ENCODE results near the gene SORCS1. TPM values are rescaled to one million over a fixed set of nuclear protein-coding genes. Genes with fewer than 3 reads are reported as not detected.

SORCS1 gene
- total RNA-seq, 1 donor from 2014 or later = 13.6 TPM

DNA sequence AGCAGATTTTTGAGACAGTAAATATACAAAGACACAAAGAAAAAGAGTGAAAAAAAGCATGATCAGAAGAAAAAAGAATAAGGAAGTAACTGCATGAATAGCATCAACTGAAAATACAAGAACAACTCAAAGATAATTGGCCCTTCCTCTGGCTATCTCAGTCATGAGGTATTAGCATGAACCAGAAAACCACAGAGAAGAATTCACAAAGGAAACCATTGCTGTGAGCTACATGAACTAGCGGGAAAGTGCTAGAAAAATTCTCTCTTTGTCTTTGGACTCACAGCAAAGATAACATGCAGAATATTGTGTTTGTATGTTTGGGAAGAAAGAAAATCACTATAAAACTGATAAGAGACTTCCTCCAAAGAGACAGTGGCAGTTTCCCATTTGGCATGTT, 82.9 kb downstream of the SORCS1 start:
- peaks cover 12% of the 10 kb centered on the region for H3K4me1 Mint-ChIP-seq (ENCODE audit: low read depth)
- no peak overlapping the region for H3K27ac Mint-ChIP-seq
- H3K4me3 Mint-ChIP-seq (ENCODE audit: low read depth) = no peak overlapping the region
- H3K27me3 Mint-ChIP-seq = no peaks in the 10 kb centered on the region
- H3K9me3 Mint-ChIP-seq (ENCODE audit: low read depth) = no peaks in the 10 kb centered on the region
- H3K36me3 Mint-ChIP-seq (ENCODE audit: insufficient read depth) = no peaks in the 10 kb centered on the region
- DNase-seq (ENCODE audit: low spot score, unreplicated experiment) = no peak
- TF ChIP-seq, protein P1, sequence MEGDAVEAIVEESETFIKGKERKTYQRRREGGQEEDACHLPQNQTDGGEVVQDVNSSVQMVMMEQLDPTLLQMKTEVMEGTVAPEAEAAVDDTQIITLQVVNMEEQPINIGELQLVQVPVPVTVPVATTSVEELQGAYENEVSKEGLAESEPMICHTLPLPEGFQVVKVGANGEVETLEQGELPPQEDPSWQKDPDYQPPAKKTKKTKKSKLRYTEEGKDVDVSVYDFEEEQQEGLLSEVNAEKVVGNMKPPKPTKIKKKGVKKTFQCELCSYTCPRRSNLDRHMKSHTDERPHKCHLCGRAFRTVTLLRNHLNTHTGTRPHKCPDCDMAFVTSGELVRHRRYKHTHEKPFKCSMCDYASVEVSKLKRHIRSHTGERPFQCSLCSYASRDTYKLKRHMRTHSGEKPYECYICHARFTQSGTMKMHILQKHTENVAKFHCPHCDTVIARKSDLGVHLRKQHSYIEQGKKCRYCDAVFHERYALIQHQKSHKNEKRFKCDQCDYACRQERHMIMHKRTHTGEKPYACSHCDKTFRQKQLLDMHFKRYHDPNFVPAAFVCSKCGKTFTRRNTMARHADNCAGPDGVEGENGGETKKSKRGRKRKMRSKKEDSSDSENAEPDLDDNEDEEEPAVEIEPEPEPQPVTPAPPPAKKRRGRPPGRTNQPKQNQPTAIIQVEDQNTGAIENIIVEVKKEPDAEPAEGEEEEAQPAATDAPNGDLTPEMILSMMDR (IDR thresholded peaks at IDR 0.05; ENCODE audit: unreplicated experiment) = no peak

DNA sequence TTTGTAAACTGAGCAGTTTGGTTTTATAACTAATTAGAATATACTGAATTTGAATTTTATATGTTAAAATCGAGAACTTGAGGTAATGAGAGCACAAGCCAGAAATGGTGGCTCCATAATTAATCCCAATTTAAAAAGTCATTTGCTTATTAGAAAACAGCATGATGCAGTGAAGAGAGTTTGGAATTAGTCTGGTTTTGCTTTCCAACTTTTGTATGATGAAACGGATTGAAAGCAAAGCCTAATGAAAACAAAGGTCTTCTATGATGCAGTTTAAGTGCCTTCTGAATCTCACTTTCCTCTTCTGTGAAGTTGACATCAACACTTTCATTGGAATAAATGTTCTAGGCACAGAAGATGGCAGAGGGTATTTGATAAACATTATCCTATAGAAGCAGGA, 89.4 kb downstream of the SORCS1 start:
- DNase-seq (ENCODE audit: low spot score, unreplicated experiment) = no peak
- no peaks in the 10 kb centered on the region for H3K27me3 Mint-ChIP-seq
- H3K4me1 Mint-ChIP-seq (ENCODE audit: low read depth) = peaks cover 8% of the 10 kb centered on the region
- no peak overlapping the region for H3K4me3 Mint-ChIP-seq (ENCODE audit: low read depth)
- H3K36me3 Mint-ChIP-seq (ENCODE audit: insufficient read depth) = no peaks in the 10 kb centered on the region
- H3K27ac Mint-ChIP-seq = no peak overlapping the region
- peaks cover 3% of the 10 kb centered on the region for H3K9me3 Mint-ChIP-seq (ENCODE audit: low read depth)
- TF ChIP-seq, protein P1 (IDR thresholded peaks at IDR 0.05; ENCODE audit: unreplicated experiment) = no peak

DNA sequence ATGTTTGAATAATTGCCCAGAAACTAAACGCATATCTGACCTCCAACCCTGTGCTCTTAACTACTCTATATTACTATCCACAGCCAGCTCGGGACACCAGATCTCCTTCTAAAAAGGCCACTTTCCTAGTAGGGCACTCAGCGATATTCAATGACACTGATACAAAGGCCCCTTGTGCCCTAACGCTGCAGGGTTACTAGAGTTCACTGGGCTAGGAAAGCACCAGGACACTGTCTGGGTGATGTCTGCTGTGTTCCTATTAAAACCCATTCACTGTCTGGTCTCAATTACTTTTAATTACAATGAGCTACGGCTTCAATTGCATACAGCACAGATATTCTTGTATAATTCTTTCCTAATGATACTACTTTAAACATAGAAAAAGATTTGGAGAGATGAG, 91.7 kb downstream of the SORCS1 start:
- TF ChIP-seq, protein P1 (IDR thresholded peaks at IDR 0.05; ENCODE audit: unreplicated experiment) = no peak
- H3K36me3 Mint-ChIP-seq (ENCODE audit: insufficient read depth) = no peaks in the 10 kb centered on the region
- DNase-seq (ENCODE audit: low spot score, unreplicated experiment) = no peak
- peaks cover 8% of the 10 kb centered on the region for H3K4me1 Mint-ChIP-seq (ENCODE audit: low read depth)
- H3K27ac Mint-ChIP-seq = no peak overlapping the region
- H3K4me3 Mint-ChIP-seq (ENCODE audit: low read depth) = no peak overlapping the region
- no peaks in the 10 kb centered on the region for H3K27me3 Mint-ChIP-seq
- H3K9me3 Mint-ChIP-seq (ENCODE audit: low read depth) = peaks cover 3% of the 10 kb centered on the region

DNA sequence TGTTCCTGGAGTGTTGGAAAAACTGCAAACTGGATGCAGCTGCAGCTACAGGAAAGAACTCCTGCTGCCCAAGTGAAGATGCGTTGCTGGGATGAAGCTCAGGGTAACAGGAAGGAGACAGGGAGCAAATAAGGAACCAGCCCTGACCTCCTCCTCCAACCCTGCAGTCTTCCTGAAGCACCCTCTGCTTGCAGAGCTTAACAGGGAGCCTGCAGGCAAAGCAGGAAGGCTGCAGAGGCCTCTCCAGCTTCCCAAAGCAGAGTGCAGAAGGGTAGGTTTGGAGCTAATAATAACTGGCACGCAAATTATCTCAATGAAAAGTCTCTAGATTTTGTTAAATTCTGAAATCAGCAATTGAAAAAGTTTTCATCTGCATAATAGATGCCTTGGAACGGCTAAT, 92.5 kb downstream of the SORCS1 start:
- Mint-ChIP-seq H3K27ac (no peak overlapping the region), H3K4me1 (ENCODE audit: low read depth) (peaks cover 11% of the 10 kb centered on the region), H3K36me3 (ENCODE audit: insufficient read depth) (no peaks in the 10 kb centered on the region), H3K27me3 (no peaks in the 10 kb centered on the region), H3K4me3 (ENCODE audit: low read depth) (no peak overlapping the region), H3K9me3 (ENCODE audit: low read depth) (peaks cover 3% of the 10 kb centered on the region)
- no peak for DNase-seq (ENCODE audit: low spot score, unreplicated experiment)
- TF ChIP-seq, protein P1 (IDR thresholded peaks at IDR 0.05; ENCODE audit: unreplicated experiment) = no peak

DNA sequence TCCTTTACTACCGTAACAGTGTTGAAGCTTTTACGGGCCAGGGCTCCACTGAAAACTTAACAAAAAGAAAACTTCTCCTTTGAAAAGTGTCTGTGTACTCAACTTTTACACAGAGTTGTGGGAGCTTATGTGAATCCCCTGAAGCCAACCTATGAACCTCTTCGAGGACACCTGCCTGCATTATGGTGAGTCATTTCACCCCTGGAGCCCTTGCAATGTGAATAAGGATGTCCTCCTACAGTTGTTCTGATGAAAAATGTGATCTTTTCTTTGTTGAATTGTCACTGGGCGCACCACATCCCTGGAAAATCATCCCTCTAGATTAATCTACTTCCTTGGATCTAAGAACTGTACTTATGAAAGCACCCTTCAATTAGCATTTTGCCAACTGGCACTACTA, 93.2 kb downstream of the SORCS1 start:
- H3K4me1 Mint-ChIP-seq (ENCODE audit: low read depth) = peaks cover 11% of the 10 kb centered on the region
- no peak for DNase-seq (ENCODE audit: low spot score, unreplicated experiment)
- H3K27me3 Mint-ChIP-seq = no peaks in the 10 kb centered on the region
- peaks cover 3% of the 10 kb centered on the region for H3K9me3 Mint-ChIP-seq (ENCODE audit: low read depth)
- TF ChIP-seq, protein P1 (IDR thresholded peaks at IDR 0.05; ENCODE audit: unreplicated experiment) = no peak
- no peaks in the 10 kb centered on the region for H3K36me3 Mint-ChIP-seq (ENCODE audit: insufficient read depth)
- no peak overlapping the region for H3K4me3 Mint-ChIP-seq (ENCODE audit: low read depth)
- peak overlapping the region; percentile 71 for H3K27ac Mint-ChIP-seq
